Caco-2 (cell line): ENCODE results near the gene OTUD5. TPM values are rescaled to one million over a fixed set of nuclear protein-coding genes. Genes with fewer than 3 reads are reported as not detected.

Source experiments
- BruUV-seq: library from RNA; stranded (reverse); fragments of 400-500 nt; replicated peaks from 2 replicates; lab custom pipeline; 2021; lab: Mats Ljungman, UMichigan
- CTCF ChIA-PET: fragments of 300-600 bp; sonication (Branson Sonifier 250); formaldehyde crosslinking; loops from one replicate; lab custom pipeline; 2022; ENCODE audit warnings: antibody characterized with exemption; lab: Charles Lee
- POLR2A ChIA-PET: fragments of 300-600 bp; sonication (Branson Sonifier 250); formaldehyde crosslinking; loops from one replicate; lab custom pipeline; 2022; ENCODE audit warnings: antibody characterized with exemption; lab: Charles Lee
- DNase-seq, 2 experiments: peaks; one replicate each; pipeline versions ENCODE4 v3.0.0 to v3.0.0-alpha.2; 2020 to 2022
- H3K27me3 ChIP-seq: replicated peaks from 2 replicates; pipeline ENCODE4 v1.6.0; 2011; ENCODE audit warnings: low read length; ENCODE audit not compliant: control insufficient read depth, insufficient read depth
- H3K36me3 ChIP-seq: 2 replicates; pipeline ENCODE4 v1.5.1; 2011; ENCODE audit warnings: low read length; ENCODE audit not compliant: control insufficient read depth, insufficient read depth
- H3K4me1 ChIP-seq: fragments of 250-450 bp; sonication (Bioruptor Pico); 2 replicates; pipeline ENCODE4 v1.5.1; 2020; ENCODE audit warnings: mild to moderate bottlenecking
- H3K4me3 ChIP-seq: 2 replicates; pipeline ENCODE4 v1.5.1; 2011; ENCODE audit warnings: low read depth, mild to moderate bottlenecking, control low read depth, low read length
- H3K9me3 ChIP-seq: fragments of 250-450 bp; sonication (Bioruptor Pico); 2 replicates; pipeline ENCODE4 v1.5.1; 2020; ENCODE audit warnings: mild to moderate bottlenecking, moderate library complexity
- H3K27ac Mint-ChIP-seq: one replicate; pipeline ENCODE4 v1.8.0; 2022; ENCODE audit warnings: mixed read lengths; ENCODE audit not compliant: unreplicated experiment
- H3K27me3 Mint-ChIP-seq: one replicate; pipeline ENCODE4 v1.8.0; 2022; ENCODE audit warnings: mixed read lengths; ENCODE audit not compliant: insufficient read depth, unreplicated experiment
- H3K36me3 Mint-ChIP-seq: one replicate; pipeline ENCODE4 v1.8.0; 2022; ENCODE audit warnings: mild to moderate bottlenecking, mixed read lengths; ENCODE audit not compliant: insufficient read depth, unreplicated experiment
- H3K4me1 Mint-ChIP-seq: one replicate; pipeline ENCODE4 v1.8.0; 2022; ENCODE audit warnings: low read depth, mixed read lengths; ENCODE audit not compliant: unreplicated experiment
- H3K4me3 Mint-ChIP-seq: one replicate; pipeline ENCODE4 v1.8.0; 2022; ENCODE audit warnings: mild to moderate bottlenecking, moderate library complexity, mixed read lengths; ENCODE audit not compliant: unreplicated experiment
- H3K9me3 Mint-ChIP-seq: one replicate; pipeline ENCODE4 v1.8.0; 2022; ENCODE audit warnings: mixed read lengths; ENCODE audit not compliant: unreplicated experiment
- CTCF ChIP-seq, 2 experiments: fragments of 200-600 bp in 1 of 2; IDR thresholded peaks; 1 replicate in 1 of 2; 2 replicates in 1 of 2; pipeline versions ENCODE4 v1.5.1 to v1.8.0; 2011 to 2022; ENCODE audit warnings: antibody characterized with exemption in 1 of 2, control low read depth in 1 of 2, inconsistent platforms in 1 of 2, low read depth in 1 of 2, low read length in 1 of 2, mild to moderate bottlenecking in 1 of 2, moderate library complexity in 1 of 2; ENCODE audit not compliant: insufficient read depth in 1 of 2, severe bottlenecking in 1 of 2, unreplicated experiment in 1 of 2
- intact Hi-C: fragments of 100-400 bp; cut with micrococcal nuclease; formaldehyde crosslinking; loops from one replicate; pipeline ENCODE4 v1.10.0; 2022; ENCODE audit not compliant: unreplicated experiment
- total RNA-seq: library from RNA; stranded (reverse); gene quantifications from 2 replicates; pipeline ENCODE4 v1.2.3, GENCODE V29; 2022

The OTUD5 gene
- total RNA-seq, 1 experiment from 2014 or later = 40.6 TPM

GRCh38 chrX:48957827-48958634, 624 bp upstream of the OTUD5 start:
- BruUV-seq = TSS peak; percentile 12
- DNase-seq = peak; percentile 94 to 97
- TF ChIP-seq CTCF (IDR thresholded peaks at IDR 0.05; ENCODE audit: insufficient read depth in 1 of 2, low read depth in 1 of 2, low read length in 1 of 2, severe bottlenecking in 1 of 2, unreplicated experiment in 1 of 2) = no peak
- Mint-ChIP-seq H3K9me3 (no peaks in the 10 kb centered on the region), H3K36me3 (peaks cover 11% of the 10 kb centered on the region), H3K4me1 (peaks cover 15% of the 10 kb centered on the region), H3K27me3 (no peaks in the 10 kb centered on the region), H3K4me3 (peak overlapping the region; percentile 98), H3K27ac (peak overlapping the region; percentile 100)
- POLR2A ChIA-PET = interaction anchor here (0.6 to 1.1 kb wide), 14 partner anchors 41 to 1078 kb away, joined by 3 to 22 read pairs (median 4); partner anchors contain the start of genes GRIPAP1, HDAC6, PLP2 and PQBP1
- no peaks in the 10 kb centered on the region for H3K27me3 ChIP-seq
- H3K9me3 ChIP-seq = no peaks in the 10 kb centered on the region
- H3K36me3 ChIP-seq = no peaks in the 10 kb centered on the region; the same call in 1 of the 2 replicates
- H3K4me3 ChIP-seq = peak overlapping the region; percentile 73
- intact Hi-C loops = loop anchor here (2.0 kb wide), 2 partner anchors 39 to 85 kb away; partner anchors contain the start of genes PIM2 and TFE3
- no peaks in the 10 kb centered on the region for H3K4me1 ChIP-seq
- CTCF ChIA-PET = interaction anchor here (0.6 to 1.1 kb wide), 6 partner anchors 11 to 922 kb away, joined by 3 to 4 read pairs (median 3); partner anchors contain the start of gene GRIPAP1

GRCh38 chrX:48956728-48957414, 536 bp downstream of the OTUD5 start:
- peak in 1 of 2 experiments; percentile 6 for DNase-seq
- POLR2A ChIA-PET = no interaction called here
- no peaks in the 10 kb centered on the region for H3K27me3 ChIP-seq
- H3K4me1 ChIP-seq = no peaks in the 10 kb centered on the region
- H3K9me3 ChIP-seq = no peaks in the 10 kb centered on the region
- no peak overlapping the region for H3K27ac Mint-ChIP-seq
- CTCF ChIA-PET = no interaction called here
- H3K36me3 Mint-ChIP-seq = peaks cover 11% of the 10 kb centered on the region
- TSS peak; percentile 19 for BruUV-seq
- H3K4me1 Mint-ChIP-seq = peaks cover 13% of the 10 kb centered on the region
- no peaks in the 10 kb centered on the region; the same call in 1 of the 2 replicates for H3K36me3 ChIP-seq
- peak overlapping the region; percentile 73 for H3K4me3 ChIP-seq
- intact Hi-C loops = loop anchor here (2.0 kb wide), 1 partner anchor 38 kb away; the partner anchor contains the start of gene PIM2
- peak overlapping the region; percentile 68 for H3K4me3 Mint-ChIP-seq
- no peak for TF ChIP-seq CTCF (IDR thresholded peaks at IDR 0.05; ENCODE audit: insufficient read depth in 1 of 2, low read depth in 1 of 2, low read length in 1 of 2, severe bottlenecking in 1 of 2, unreplicated experiment in 1 of 2)
- no peaks in the 10 kb centered on the region for H3K9me3 Mint-ChIP-seq
- no peaks in the 10 kb centered on the region for H3K27me3 Mint-ChIP-seq

GRCh38 chrX:48948589-48948988, 8.8 kb downstream of the OTUD5 start:
- H3K4me3 Mint-ChIP-seq = no peak overlapping the region
- Histone ChIP-seq H3K27me3 (no peaks in the 10 kb centered on the region), H3K4me1 (no peaks in the 10 kb centered on the region), H3K9me3 (no peaks in the 10 kb centered on the region), H3K36me3 (no peaks in the 10 kb centered on the region), H3K4me3 (no peak overlapping the region)
- CTCF ChIA-PET = no interaction called here
- H3K4me1 Mint-ChIP-seq = no peaks in the 10 kb centered on the region
- H3K27ac Mint-ChIP-seq = no peak overlapping the region
- no peak for DNase-seq
- POLR2A ChIA-PET = no interaction called here
- no peak for TF ChIP-seq CTCF (IDR thresholded peaks at IDR 0.05; ENCODE audit: insufficient read depth in 1 of 2, low read depth in 1 of 2, low read length in 1 of 2, severe bottlenecking in 1 of 2, unreplicated experiment in 1 of 2)
- intact Hi-C loops = loop anchor here (5.0 kb wide), 1 partner anchor 186 kb away; the partner anchor contains the start of gene GLOD5
- H3K36me3 Mint-ChIP-seq = no peaks in the 10 kb centered on the region
- H3K9me3 Mint-ChIP-seq = no peaks in the 10 kb centered on the region
- BruUV-seq = no TSS peak
- no peaks in the 10 kb centered on the region for H3K27me3 Mint-ChIP-seq
